PFSK-1 (cell line): ENCODE data around the gene SKA2.
A peak's percentile ranks its signal among the peaks of the same experiment; 100 is the strongest.

Experiments used
- FOXP2 ChIP-seq: optimal IDR thresholded peaks from 2 replicates; pipeline ENCODE3; 2011; ENCODE audit warnings: borderline replicate concordance, control low read depth, inconsistent platforms; ENCODE audit not compliant: insufficient read depth; ENCODE audit errors: extremely low read length, extremely low read depth
- POLR2AphosphoS5 ChIP-seq: IDR thresholded peaks from 2 replicates; pipeline ENCODE4 v1.6.1; 2012; ENCODE audit warnings: low read depth, mild to moderate bottlenecking, control low read depth, low read length, moderate library complexity
- SIN3A ChIP-seq: IDR thresholded peaks from 2 replicates; pipeline ENCODE4 v1.6.1; 2012; ENCODE audit warnings: mild to moderate bottlenecking, low read length, moderate library complexity, borderline replicate concordance; ENCODE audit not compliant: insufficient read depth
- TAF1 ChIP-seq: IDR thresholded peaks from 2 replicates; pipeline ENCODE4 v1.6.1; 2012; ENCODE audit warnings: low read length, control low read depth, borderline replicate concordance; ENCODE audit not compliant: insufficient read depth
- TF ChIP-seq, protein P1 (sequence below), 2 experiments: IDR thresholded peaks; 2 replicates each; pipeline versions ENCODE4 v1.6.1 to v1.8.0; 2011 to 2012; ENCODE audit warnings: low read depth in 2 of 2, low read length in 2 of 2, control low read depth in 1 of 2, inconsistent platforms in 1 of 2, mild to moderate bottlenecking in 1 of 2, moderate library complexity in 1 of 2; ENCODE audit not compliant: insufficient read depth in 1 of 2

SKA2 gene

DNA sequence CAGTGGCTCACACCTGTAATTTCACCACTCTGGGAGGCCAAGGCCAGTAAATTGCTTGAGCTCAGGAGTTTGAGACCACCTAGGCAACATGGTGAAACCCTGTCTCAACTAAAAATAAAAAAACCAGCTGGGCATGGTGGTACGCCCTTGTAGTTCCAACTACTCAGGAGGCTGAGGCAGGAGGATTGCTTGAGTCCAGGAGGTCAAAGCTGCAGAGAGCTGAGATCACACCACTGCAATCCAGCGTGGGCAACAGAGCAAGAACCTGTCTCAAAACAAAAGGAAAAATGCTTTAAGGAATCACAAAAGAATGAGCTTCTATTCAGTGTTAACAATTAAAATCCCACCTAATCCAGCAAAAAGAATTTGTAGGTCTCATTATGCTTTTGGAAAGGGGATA is 6.5 kb upstream of the SKA2 start:
- TF ChIP-seq POLR2AphosphoS5, result no peak
- TF ChIP-seq, protein P1, sequence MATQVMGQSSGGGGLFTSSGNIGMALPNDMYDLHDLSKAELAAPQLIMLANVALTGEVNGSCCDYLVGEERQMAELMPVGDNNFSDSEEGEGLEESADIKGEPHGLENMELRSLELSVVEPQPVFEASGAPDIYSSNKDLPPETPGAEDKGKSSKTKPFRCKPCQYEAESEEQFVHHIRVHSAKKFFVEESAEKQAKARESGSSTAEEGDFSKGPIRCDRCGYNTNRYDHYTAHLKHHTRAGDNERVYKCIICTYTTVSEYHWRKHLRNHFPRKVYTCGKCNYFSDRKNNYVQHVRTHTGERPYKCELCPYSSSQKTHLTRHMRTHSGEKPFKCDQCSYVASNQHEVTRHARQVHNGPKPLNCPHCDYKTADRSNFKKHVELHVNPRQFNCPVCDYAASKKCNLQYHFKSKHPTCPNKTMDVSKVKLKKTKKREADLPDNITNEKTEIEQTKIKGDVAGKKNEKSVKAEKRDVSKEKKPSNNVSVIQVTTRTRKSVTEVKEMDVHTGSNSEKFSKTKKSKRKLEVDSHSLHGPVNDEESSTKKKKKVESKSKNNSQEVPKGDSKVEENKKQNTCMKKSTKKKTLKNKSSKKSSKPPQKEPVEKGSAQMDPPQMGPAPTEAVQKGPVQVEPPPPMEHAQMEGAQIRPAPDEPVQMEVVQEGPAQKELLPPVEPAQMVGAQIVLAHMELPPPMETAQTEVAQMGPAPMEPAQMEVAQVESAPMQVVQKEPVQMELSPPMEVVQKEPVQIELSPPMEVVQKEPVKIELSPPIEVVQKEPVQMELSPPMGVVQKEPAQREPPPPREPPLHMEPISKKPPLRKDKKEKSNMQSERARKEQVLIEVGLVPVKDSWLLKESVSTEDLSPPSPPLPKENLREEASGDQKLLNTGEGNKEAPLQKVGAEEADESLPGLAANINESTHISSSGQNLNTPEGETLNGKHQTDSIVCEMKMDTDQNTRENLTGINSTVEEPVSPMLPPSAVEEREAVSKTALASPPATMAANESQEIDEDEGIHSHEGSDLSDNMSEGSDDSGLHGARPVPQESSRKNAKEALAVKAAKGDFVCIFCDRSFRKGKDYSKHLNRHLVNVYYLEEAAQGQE (IDR thresholded peaks at IDR 0.05; ENCODE audit: insufficient read depth in 1 of 2, low read depth in 2 of 2, low read length in 2 of 2), result no peak
- TF ChIP-seq TAF1, result no peak
- TF ChIP-seq FOXP2, result no peak
- TF ChIP-seq SIN3A, result no peak

DNA sequence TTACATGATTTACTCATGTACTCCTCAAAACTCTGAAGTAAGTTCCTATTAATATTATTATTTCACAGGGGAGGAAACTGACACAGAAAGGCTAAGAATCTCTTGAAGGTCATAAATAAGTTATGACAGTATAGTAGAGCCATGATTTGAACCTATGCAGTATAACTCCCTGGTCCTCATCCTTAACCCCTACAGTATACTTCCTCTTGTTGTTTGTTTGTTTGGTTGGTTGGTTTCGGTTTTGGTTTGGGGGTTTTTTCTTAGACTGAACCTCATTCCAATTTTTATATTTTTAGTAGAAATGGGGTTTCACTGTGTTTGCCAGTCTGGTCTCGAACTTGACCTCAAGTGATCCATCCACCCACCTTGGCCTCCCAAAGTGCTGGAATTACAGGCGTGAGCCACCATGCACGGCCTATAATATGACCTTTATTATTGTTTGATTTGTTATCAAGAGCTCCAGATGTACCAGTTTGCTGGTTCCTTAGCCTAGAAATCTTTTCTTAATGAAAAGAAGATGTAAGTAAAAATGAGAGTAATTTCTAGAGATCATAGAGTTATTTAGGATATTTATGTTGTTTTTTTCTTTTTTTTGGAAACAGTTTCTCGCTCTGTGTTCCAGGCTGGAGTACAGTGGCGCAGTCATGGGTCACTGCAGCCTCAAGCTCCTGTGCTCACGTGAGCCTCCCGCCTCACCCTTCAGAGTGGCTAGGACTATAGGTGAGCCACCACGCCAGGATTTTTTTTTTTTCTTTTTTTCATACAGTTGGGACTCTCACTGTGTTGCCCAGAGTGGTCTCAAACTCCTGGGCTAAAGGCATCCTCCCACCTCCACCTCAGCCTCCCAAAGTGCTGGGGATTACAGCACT is 5.4 kb upstream of the SKA2 start:
- no peak for TF ChIP-seq FOXP2
- TF ChIP-seq SIN3A, result no peak
- TF ChIP-seq, protein P1 (IDR thresholded peaks at IDR 0.05; ENCODE audit: insufficient read depth in 1 of 2, low read depth in 2 of 2, low read length in 2 of 2), result no peak
- no peak for TF ChIP-seq POLR2AphosphoS5
- TF ChIP-seq TAF1, result no peak

DNA sequence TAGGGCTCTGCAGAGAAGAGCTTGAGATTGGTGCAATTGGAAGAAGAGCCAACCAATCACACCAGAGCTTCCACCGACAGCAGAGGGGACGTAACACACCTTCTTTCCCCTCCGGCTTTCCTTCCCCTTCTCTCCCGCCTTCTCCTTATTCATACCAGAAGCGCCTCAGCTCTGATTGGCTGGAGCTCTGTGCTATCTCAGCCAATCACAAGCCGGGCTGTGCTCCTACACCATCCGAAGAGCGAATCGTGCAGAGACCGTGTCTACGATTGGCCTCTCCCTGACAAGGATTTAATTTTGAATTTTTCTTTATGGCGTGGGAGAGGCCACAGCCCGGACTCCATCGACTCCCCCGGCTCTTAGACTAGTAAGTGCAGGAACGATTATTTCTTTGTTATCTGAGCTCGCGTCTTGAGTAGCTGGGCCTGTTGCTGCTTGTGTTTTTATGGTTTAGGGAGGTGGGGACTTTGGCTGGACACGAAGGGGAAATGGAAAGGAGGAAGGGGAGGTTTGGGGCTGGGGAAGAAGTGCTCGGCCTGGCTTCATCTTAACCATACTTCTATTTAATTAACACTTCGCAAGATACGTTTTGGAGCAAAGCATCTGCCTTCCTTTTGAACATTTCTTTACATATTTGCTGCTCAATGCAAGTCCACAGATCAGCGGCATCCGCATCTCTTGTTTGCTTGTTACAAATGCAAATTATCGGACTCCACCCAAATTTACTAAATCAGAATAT is 622 bp upstream of the SKA2 start, which contains the start of gene PRR11:
PRR11 (plus strand) TSS at position 308 of the 739 bp plus-strand sequence. CDS start 14,007 bp downstream, outside the sequence.
- TF ChIP-seq TAF1 (peak; percentile 90), SIN3A (peak; percentile 94; the same call in 1 of the 2 replicates), POLR2AphosphoS5 (peak; percentile 68; the same call in 1 of the 2 replicates)
- TF ChIP-seq, protein P1 (IDR thresholded peaks at IDR 0.05; ENCODE audit: insufficient read depth in 1 of 2, low read depth in 2 of 2, low read length in 2 of 2), result no peak

DNA sequence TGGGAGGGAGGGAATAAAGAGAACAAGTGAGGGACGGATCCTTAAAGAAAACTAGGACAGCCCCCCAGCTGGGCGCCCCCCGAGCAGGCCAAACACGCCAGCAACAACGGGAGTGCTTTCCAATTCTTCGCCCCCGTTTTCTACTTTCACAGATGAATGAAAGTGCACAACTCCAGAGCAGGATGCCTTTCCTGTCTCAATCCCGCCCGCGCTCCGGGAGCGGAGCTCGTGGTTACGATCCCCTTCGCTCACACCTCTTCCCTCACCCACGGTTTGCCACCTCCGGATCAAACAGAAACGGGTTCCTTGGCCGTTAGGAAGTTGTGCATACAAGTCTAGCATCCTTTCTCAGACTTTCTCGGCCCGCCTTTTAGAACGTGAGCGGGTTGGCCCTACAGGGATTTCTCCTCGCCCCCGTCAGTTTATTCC is 680 bp downstream of the SKA2 start:
- TF ChIP-seq TAF1, result no peak
- TF ChIP-seq FOXP2, result no peak
- peak; percentile 8; the same call in 1 of the 2 replicates for TF ChIP-seq SIN3A
- 0 out of 2 replicates have a peak, but pooled peaks have one; percentile 16 for TF ChIP-seq POLR2AphosphoS5
- TF ChIP-seq, protein P1 (IDR thresholded peaks at IDR 0.05; ENCODE audit: insufficient read depth in 1 of 2, low read depth in 2 of 2, low read length in 2 of 2), result no peak
